T follicular helper cell (primary cell): ENCODE data around the gene FAM228A.
A peak's percentile ranks its signal among the peaks of the same experiment; 100 is the strongest.
"Not testable (repeated sequence)": the region's sequence is repeated elsewhere in the genome, so short reads cannot be mapped to it uniquely, and the experiment has no call there.

Source experiments
- DNase-seq: peaks from one replicate; pipeline ENCODE4 v3.0.0-alpha.2; 2020; ENCODE audit warnings: low read depth
- total RNA-seq, 2 experiments: gene quantifications; one replicate each; lab custom pipeline; 2026; lab: John Stamatoyannopoulos, UW

The FAM228A gene
- total RNA-seq, result 0.13 to 0.30 reads per million in 2 experiments

DNA sequence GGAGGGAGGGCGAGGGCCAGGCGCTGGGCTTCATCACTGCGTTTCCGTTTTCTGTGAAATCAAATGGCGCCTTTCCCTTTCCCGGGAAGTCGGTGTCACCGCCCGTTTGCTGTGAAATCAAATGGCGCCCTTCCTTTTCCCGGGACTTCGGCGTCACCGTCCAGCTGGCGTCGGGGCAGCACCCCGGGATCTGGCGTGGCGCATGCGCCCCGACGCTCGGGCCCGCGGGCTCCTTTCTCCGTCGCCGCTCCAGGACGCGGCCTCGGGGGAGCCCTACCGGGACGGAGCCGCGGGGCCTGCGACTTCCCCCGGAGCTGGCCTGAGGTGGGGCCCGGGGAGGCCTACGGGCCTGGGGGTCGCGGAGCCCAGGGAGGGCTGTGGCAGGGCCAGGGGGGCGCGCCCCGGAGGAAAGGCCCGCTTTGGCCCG is at the start of gene FAM228A:
Gene FAM228A (plus strand): TSS at position 203 of the 427 bp plus-strand sequence. CDS start 428 bp downstream, outside the sequence.
- no peak for DNase-seq

DNA sequence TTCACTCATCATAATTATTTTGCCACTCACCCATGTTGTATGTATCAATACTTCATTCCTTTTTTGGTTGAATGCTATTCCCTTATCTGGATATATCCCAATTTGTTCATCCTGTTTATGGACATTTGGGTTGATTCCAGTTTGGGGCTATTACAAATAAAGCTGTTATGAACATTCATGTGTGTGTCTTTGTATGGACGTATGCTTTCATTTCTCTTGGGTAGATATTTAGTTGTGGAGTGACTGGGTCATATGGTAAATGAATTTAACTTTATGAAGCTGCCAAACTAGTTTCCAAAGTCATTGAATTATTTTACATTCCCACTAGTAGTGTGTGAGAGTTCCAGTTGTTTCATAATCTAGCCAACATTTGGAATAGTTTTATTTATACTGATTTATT is 48.9 kb upstream of the FAM228A start:
- no peak for DNase-seq

DNA sequence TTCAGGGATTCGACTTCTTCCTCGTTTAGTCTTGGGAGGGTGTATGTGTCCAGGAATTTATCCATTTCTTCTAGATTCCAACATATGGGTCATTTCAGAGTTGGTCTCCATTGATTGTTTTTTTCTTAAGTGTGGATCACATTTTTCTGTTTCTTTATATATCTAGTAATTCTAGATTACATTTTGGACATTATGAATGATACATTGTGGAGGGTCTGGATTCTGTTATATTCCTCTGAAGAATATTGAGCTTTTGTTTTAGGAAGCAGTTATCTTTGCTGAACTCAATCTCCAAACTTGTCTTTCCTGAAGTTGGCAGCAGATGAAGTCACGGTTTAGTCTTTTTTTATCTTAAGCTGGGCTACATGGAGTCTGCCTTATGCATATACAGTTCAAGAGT is 42.3 kb upstream of the FAM228A start:
- DNase-seq, result no peak

DNA sequence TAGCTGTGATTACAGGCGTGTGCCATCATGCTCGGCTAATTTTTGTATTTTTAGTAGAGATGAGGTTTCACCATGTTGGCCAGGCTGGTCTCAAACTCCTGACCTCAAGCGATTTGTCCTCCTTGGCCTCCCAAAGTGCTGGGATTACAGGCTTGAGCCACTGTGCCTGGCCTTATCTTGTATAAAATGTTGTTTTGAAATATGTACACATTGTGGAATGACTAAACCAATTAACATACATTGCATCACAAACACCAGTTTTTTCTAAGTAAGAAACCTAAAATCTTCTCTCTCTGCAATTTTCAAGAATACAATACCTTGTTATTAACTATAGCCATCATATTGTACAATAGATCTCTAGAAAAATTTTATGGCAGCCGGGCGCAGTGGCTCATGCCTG is 34.5 kb upstream of the FAM228A start:
- not testable (repeated sequence) for DNase-seq

DNA sequence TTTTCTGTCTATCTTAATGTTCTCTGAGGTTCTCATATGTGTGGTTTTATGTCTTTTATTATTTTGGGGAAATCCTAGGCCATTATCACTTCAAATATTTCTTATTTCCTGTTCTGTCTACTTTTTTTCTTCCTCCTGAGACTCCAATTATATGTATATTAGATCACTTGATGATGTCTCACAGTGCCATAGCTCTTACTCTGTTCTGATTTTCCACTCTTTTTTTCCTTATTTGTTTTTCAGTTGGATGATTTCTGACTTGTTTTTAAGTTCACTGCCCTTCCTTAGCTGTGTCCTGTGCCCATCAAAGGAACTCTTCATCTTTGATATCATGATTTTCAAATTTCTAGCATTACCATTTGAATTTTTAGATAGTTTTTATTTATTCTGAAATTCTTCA is 27.5 kb upstream of the FAM228A start:
- DNase-seq, result no peak

DNA sequence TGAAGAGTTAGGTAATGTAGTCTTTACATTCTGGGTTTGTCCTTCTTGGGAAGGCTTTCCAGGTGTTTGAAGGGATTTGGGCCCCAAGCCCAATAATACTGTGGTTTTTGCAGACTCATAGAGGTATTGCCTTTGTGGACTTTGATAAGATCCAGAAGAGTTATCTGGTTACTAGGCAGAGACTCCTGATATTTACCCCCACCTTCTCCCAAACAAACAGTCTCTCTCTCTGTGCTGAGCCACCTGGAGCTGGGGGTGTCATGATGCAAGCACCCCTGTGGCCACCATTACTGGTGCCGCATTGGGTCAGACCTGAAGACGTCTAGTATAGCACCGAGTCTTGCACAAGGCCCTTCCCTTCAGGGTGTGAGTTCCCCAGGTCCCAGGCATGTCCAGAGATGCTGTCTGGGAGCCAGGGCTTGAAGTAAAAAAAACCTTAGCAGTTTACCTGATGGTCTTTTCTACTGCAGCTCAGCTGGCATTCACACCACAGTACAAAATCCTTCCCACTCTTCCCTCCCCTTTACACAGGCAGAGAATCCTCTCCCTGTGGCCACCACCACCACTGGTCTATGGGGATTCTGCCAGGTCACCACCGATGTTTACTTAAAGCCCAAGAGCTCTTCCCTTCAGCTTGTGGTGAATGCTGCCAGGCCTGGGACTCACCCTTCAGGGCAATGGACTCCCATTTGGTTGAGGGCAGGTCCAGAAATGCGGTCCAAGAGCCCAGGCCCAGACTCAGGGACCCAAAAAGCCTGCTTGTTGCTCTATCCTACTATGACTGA is 22.2 kb upstream of the FAM228A start:
- no peak for DNase-seq

DNA sequence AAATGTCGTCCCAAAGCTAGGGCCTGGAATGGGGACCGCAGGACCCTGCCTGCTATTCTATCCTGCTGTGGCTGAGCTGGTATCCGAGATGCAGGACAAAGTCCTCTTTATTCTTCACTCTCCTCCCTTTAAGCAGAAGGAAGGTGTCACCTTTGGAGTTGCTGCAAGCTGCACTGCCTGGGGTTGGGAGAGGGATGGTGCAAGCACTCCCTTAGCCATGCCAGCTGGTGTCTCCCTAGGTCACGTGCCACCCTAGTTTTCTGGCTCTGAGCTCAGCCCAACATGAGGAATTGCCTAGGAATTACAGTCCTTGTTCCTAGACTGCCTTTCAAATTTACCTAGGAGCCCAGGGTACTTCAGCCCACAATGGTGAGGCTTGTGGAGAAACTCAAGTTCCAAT is 21.4 kb upstream of the FAM228A start:
- DNase-seq, result no peak

DNA sequence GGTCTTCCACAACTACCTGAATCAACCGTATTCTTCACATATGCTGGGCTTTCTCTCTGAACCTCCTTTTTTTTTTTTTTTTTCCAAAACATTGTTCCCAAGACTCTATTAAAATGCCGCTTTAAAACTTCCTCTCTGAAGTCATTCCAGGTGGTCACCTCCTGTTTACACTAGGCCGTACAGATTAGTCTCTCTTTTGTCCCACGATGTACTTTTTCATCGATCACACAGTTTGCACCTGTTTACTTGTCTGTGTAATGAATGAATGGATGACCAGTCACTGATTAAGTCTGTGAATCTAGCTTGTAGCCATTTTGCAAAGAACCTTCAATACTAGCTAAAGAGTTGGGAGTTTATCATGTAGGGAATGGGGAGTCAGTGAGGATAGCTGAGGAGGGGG is 16.7 kb upstream of the FAM228A start:
- no peak for DNase-seq

DNA sequence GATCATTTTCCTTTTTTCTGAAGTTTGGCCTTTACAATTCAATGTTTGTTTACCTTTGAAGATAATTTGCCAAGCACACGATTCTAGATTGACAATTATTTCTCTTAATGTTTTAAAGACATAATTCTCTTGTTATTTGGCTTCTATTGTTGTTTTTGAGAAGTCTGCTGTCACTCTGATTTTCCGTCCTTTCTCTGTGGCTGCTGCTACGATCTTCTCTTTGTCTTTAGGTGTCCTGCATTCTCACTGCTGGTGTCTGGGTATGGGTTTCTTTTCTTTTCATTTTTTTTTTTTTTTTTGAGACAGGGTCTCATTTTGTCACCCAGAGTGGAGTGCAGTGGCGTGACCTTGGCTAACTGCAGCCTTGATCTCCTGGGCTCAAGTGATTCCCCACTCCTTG is 15.1 kb upstream of the FAM228A start:
- no peak for DNase-seq

DNA sequence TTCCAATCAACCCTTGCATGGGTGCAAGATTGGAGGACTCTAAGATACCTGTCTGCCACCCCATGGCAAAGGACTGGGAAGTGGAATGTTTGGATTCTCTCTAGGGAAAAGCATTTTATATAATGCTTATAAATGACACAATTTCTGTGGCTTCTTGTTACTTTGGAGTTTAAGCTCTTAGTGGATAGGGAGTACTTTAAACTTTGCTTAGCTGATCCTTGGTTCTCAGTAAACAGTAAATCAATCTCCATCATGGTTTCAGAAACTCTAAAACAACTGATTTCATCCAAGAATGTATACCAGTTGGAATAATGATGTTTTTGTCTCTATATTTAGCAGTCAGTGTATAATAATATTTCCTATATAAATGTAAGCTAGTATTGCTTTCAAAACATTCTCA is 14.1 kb upstream of the FAM228A start:
- no peak for DNase-seq

DNA sequence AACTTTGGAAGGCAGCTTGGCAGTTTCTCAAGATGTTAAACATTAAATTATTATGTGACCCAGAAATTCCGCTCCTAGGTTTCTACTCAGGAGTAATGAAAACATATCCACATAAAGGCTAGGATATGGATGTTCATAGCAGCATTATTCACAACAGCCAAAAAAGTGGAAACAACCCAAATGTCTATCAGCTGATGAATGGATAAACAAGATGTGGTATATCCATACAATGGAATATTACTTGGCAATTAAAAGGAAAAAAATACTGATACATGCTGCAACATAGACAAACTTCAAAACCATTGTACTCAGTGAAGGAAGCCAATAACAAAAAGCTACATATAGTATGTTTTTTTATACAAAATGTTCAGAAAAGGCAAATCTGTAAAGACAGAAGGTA is 12.4 kb upstream of the FAM228A start:
- no peak for DNase-seq

DNA sequence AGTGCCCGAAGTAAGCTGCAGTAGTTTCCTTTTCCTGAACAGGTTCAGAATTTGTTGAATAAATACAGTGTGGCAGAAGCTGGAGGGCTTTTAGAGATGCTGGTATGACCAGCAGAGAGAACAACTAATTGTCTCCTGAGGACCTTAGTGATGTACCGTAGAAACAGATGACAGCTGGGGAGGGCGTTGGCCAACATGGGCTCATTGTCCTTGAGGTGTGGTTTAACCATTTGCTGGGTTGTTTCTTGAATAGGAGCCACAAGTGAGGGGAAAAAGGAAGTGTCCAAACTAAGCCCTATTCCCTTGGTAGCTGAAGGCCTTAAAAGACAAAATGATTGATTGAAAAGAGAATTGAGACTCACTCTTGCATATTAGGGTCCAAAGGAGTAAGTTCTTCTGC is 11.7 kb upstream of the FAM228A start:
- DNase-seq, result no peak

DNA sequence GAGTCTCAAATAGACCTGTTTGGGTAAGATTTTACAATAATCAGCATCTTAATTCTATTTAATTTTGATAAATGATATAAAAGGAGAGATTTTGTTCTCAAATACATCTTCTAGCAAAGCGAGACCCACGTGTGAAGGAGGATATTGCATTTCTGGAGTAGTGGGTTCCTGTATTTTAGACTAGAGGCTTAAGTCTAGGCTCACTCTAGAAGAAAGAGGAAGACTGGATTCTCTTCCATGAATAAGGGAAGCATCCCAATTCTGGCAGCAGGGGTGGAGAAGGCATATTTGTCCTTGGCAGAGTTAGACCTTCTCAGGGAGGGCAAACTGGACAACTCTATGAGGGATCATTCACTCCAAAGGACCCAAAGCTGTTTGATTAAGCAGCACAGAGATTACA is 11.3 kb upstream of the FAM228A start:
- DNase-seq, result no peak

DNA sequence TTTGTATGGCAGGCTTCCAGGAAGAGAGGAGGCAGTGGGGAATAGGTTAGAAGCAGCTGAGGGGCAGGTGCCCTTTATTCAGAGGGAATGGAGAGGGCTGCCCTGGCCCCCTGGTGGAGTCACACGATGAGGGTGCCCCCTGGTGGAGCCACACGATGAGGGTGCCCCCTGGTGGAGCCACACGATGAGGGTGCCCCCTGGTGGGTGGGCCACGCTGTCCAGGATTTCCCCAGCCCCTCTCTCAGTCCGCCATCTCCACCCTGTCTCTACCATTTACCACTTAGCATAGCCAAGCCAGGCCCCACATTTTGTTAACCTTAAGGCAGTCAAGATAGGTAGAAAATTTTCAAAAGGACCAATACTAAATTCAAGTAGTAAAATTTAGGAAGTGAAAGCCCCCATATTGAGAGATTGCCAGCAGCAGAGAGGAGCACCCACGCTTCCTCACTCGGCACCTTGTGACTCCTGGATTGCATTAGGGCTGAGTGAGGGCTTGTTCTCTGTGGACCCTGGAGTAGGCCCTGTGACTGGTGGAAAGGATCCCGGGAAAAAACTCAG is 10.4 kb upstream of the FAM228A start:
- DNase-seq, result peak; percentile 8

DNA sequence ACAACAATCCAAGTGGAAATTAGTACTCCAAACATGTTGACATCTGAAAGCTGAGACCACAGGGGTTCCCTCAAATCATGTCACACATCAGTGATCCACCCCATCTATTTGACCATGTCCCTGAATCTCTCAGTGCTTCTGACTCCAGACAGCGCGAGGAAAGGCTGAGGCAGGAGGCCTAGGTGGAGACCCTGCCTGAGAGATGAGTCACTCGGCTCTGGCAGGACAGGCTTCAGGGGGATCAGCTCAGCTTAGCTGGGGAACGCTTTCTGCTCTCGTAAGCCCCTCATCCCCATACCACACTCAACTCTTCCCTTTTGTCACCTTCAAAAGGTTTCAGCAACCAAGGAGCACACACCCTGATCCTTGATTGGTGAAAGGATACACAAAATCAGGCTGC is 5.8 kb upstream of the FAM228A start:
- no peak for DNase-seq

DNA sequence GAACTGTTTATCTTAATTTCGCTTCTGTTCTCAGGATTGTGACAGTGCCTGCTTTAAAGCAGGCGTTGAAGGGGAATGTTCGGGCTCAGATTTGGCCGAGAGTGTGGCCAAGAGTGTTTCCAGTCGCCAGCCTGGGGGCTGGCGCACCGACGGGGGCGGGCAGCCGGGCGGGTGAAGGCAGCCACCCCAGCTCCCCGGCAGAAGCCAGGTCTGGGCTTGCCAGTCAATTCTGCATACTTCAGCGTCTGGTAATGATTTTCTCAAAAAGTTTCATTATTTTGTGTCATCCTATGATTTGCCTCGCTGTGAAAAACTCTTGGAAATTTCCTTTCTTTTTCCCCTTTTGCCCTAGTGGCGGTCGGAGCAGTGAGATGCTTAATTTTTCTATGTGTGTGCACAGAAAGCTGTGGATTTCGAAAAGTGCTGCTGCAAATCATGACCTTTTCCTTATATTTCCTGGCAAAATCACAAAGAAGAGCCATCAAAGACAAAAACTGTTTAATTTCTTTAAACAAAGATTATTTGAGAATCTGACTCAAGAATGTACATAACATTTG is 856 bp downstream of the FAM228A start:
- DNase-seq, result no peak

DNA sequence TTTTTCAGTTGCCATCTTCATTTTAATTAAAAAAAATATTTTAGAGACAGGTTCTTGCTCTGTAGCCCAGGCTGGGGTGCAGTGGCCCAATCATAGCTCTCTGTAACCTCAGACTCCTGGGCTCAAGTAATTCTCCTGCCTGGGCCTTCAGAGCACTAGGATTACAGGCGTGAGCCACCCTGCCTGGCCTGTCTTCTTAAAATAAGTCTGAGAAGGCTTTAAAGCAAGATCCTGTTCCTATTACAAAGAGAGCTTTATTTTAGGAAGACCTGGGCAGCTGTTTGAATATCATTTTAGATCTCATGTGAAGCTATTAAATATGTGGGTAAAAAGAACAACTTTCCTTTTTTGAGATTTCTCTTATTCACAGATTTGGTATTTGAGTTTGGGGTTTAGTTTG is 1.5 kb downstream of the FAM228A start:
- DNase-seq, result no peak

DNA sequence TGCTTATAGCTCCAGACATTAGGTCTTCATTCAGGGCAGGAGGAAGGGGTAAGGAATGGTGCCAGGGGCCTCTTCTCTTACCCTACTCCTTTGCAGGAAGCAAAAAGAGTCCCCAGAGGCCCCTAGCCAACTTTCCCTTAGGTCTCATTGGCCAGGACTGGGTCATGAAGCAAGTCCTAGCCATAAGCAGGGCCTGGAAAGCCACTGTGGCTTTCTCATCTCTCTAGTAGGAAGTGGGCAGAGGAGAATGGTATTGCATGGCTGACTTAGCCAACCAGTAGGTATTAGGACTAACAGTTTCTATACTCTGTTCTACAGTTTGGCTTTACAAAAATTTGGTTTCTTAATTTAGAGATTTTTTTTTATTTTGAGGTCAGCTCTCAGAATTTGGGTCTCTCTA is 4.8 kb downstream of the FAM228A start:
- DNase-seq, result no peak

DNA sequence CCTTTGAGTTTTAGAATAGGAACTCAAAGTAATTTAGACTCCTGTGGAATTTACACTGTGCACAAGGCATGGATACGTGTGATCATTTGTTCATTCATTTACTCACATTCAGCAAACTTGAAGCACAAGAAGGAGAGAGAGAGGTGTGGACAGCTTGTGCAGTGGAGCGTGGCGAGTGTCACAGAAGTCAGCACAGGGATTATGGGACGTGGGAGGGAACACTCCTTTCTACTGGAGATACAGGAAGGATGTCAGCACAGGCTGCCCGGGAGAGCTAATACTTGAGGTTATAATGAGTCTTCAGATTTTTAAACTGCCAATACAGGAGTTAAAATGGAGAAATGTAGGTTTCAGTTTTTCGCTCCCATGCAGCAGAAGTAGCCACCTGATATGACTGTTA is 7.0 kb downstream of the FAM228A start:
- no peak for DNase-seq

DNA sequence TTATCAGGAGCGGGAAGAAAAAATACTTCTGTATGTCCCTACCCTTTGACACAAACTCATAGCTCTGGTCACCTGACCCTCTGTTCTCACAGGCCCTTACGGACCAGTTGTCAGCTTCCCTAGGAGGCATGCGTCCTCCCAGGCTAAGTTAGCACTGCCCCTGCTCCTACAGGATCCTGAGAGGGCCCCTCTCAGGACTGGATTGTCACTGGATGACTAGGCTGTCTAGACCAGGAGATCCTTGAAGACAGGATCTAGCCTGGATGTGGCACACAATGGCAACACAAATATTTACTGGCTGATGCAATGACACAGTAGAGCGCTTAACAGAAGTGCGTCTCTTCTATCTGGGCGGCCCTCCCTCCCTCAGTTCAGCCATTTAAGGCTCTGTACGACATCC is 7.7 kb downstream of the FAM228A start:
- no peak for DNase-seq

DNA sequence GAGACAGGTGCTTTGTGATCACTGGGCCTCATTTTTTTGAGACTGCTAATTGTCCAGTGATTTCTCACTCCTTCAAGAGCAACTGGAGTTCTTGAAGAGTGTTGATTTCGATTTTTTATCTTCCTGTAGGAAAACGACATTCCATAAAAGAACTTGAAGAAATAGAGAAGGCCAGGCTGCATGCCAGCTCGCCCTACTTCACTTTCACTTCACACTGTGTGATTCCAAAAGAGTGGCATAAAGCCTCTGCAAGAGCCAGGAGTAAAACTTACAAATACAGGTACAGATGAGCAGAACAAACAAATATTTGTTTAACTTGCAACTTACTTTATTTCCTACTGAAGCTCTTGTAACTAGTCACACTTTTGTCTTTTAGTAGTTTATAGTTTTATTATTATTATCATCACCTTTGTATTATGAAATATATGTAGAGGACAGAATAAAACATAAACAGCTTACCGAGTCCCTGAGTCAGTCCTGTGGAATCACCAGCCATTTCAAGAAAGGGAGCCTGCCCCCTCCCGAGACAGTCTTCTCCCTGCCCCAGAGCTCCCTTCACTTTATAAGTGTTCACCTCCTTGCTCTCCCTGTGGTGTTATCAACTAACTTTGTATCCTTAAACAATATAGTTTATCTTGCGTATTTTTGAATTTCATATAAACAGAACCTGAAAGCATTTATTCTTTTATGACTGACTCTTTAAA is 8.7 kb downstream of the FAM228A start:
- DNase-seq, result no peak

DNA sequence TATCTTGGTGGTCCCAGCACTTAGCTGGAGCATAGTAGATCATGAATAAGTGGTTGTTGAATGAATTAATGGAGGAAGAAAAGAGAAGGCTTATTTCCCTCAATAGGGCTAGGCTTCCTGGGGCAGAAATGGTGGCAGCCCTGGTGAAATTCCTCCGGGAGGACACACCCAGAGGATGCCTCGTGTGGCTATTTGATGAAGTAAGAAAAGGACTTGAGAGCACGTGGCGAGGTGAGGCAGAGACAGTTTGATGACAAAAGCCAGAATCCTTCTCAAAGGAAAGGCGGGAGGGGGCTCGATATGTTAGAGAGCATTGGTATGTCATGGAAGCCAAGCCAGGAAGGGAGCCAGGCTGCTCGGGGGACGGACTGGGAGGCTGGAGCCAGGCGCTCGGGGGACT is 14.7 kb downstream of the FAM228A start:
- DNase-seq, result no peak

DNA sequence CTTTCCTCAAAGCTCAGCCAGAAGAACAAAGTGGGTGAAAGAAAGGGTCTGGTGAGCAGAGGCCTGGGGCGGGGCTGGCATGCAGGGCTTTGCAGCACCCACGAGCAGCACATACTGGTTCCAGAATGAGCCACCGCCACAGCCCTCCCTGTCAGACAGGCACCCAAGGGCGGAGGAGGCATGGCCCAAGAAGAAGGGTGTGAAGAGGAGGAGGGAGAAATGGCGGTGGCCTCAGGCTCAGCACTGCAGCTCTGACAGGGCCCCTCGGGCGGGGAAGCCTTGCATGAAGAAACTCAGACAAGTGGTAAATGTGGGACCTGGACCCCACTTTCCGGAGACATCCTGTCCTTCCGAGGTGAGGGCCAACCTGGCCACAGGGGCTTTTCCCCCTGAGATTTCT is 15.7 kb downstream of the FAM228A start:
- DNase-seq, result no peak
